Upper lobe of right lung (tissue), 1 donor: ENCODE results near the gene SMYD1. TPM values are rescaled to one million over a fixed set of nuclear protein-coding genes. Genes with fewer than 3 reads are reported as not detected.

Experiments
- ATAC-seq: fragments of 200-7000 bp; cut with Tn5 transposase; one replicate; pipeline ENCODE4 v1.9.1; 2020; ENCODE audit warnings: mild to moderate bottlenecking, moderate library complexity
- DNase-seq: peaks from one replicate; pipeline ENCODE4 v3.0.0-alpha.2; 2020
- H3K27ac ChIP-seq: fragments of 200-600 bp; one replicate; pipeline ENCODE4 v1.8.0; 2022
- H3K27me3 ChIP-seq: fragments of 200-600 bp; one replicate; pipeline ENCODE4 v1.8.0; 2022; ENCODE audit warnings: mild to moderate bottlenecking
- H3K36me3 ChIP-seq: fragments of 200-600 bp; one replicate; pipeline ENCODE4 v1.8.0; 2022
- H3K4me1 ChIP-seq: fragments of 200-600 bp; one replicate; pipeline ENCODE4 v1.8.0; 2022
- H3K4me3 ChIP-seq: fragments of 200-600 bp; one replicate; pipeline ENCODE4 v1.8.0; 2022; ENCODE audit warnings: mild to moderate bottlenecking
- H3K9me3 ChIP-seq: fragments of 200-600 bp; one replicate; pipeline ENCODE4 v1.8.0; 2022
- CTCF ChIP-seq: fragments of 200-600 bp; IDR thresholded peaks from one replicate; pipeline ENCODE4 v1.8.0; 2022; ENCODE audit warnings: antibody characterized with exemption
- intact Hi-C: fragments of 100-400 bp; cut with DNase I; formaldehyde crosslinking; loops from one replicate; pipeline ENCODE4 v1.11.0; 2022
- total RNA-seq: library from RNA; stranded (reverse); fragmentation: NEBNext Ultra II Directional; extraction: Animal tissue kit (Norgen Biotek cat#: 25700); gene quantifications from one replicate; pipeline ENCODE4 v1.2.1, GENCODE V29; 2021
- donor health status: DM: no; HTN: yes; CAD: no; lungs with severe emphysema.

SMYD1 gene
- total RNA-seq, 1 donor from 2014 or later = not detected

GRCh38 chr2:88053296-88053695 lies 14.3 kb upstream of the SMYD1 start:
- DNase-seq (no peak), ATAC-seq (no peak)
- no peaks in the 10 kb centered on the region for H3K36me3 ChIP-seq
- TF ChIP-seq CTCF = no peak
- peaks cover 26% of the 10 kb centered on the region for H3K4me1 ChIP-seq
- peak overlapping the region; percentile 96 for H3K27ac ChIP-seq
- H3K9me3 ChIP-seq = no peaks in the 10 kb centered on the region
- intact Hi-C loops = no loop called here
- no peak overlapping the region for H3K4me3 ChIP-seq
- H3K27me3 ChIP-seq = no peaks in the 10 kb centered on the region

- Histone ChIP-seq H3K36me3 (no peaks in the 10 kb centered on the region), H3K27me3 (no peaks in the 10 kb centered on the region), H3K9me3 (no peaks in the 10 kb centered on the region), H3K4me3 (peak overlapping the region; percentile 70), H3K27ac (peak overlapping the region; percentile 96), H3K4me1 (peaks cover 26% of the 10 kb centered on the region)
- ATAC-seq (no peak), DNase-seq (no peak)
- intact Hi-C loops = no loop called here
- no peak for TF ChIP-seq CTCF
Observed at GRCh38 chr2:88053934-88054781, 13.5 kb upstream of the SMYD1 start.

GRCh38 chr2:88054782-88055370 lies 12.7 kb upstream of the SMYD1 start:
- ATAC-seq (no peak), DNase-seq (no peak)
- intact Hi-C loops = no loop called here

GRCh38 chr2:88055371-88056128 lies 12.1 kb upstream of the SMYD1 start, which contains the start of gene KRCC1:
TSS of gene KRCC1 (minus strand) at chr2:88055783. CDS start at chr2:88028563, 27,220 bp downstream.
- intact Hi-C loops = no loop called here
- no peak for TF ChIP-seq CTCF
- Histone ChIP-seq H3K4me1 (peaks cover 26% of the 10 kb centered on the region), H3K36me3 (no peaks in the 10 kb centered on the region), H3K27me3 (no peaks in the 10 kb centered on the region), H3K4me3 (peak within 1 kb of the TSS; percentile 70), H3K27ac (peak within 1 kb of the TSS; percentile 96), H3K9me3 (no peaks in the 10 kb centered on the region)
- DNase-seq (peak; percentile 98), ATAC-seq (peak; percentile 96)

More at GRCh38 chr2:88054782-88055370, 12.7 kb upstream of the SMYD1 start:
- Histone ChIP-seq H3K27ac (peak overlapping the region; percentile 96), H3K36me3 (no peaks in the 10 kb centered on the region), H3K9me3 (no peaks in the 10 kb centered on the region), H3K27me3 (no peaks in the 10 kb centered on the region), H3K4me1 (peaks cover 26% of the 10 kb centered on the region), H3K4me3 (peak overlapping the region; percentile 70)
- TF ChIP-seq CTCF = no peak

GRCh38 chr2:88057437-88057844 lies 10.2 kb upstream of the SMYD1 start:
- H3K27me3 ChIP-seq = no peaks in the 10 kb centered on the region
- DNase-seq = no peak
- H3K36me3 ChIP-seq = no peaks in the 10 kb centered on the region
- H3K4me1 ChIP-seq = peaks cover 19% of the 10 kb centered on the region
- no peak for ATAC-seq
- no peaks in the 10 kb centered on the region for H3K9me3 ChIP-seq
- TF ChIP-seq CTCF = no peak
- intact Hi-C loops = no loop called here
- H3K4me3 ChIP-seq = no peak overlapping the region
- no peak overlapping the region for H3K27ac ChIP-seq
